Measurements from ENCODE around the gene PNO1. TPM values are rescaled to one million over a fixed set of nuclear protein-coding genes. Genes with fewer than 3 reads are reported as not detected.

PNO1 gene
- total and polyA plus RNA-seq, 9 of the 15 experiments (the other 6 are each of a cell fraction or from before 2014, with no cell fraction given), result 11.8 to 81.7 (median 41.1) TPM

DNA sequence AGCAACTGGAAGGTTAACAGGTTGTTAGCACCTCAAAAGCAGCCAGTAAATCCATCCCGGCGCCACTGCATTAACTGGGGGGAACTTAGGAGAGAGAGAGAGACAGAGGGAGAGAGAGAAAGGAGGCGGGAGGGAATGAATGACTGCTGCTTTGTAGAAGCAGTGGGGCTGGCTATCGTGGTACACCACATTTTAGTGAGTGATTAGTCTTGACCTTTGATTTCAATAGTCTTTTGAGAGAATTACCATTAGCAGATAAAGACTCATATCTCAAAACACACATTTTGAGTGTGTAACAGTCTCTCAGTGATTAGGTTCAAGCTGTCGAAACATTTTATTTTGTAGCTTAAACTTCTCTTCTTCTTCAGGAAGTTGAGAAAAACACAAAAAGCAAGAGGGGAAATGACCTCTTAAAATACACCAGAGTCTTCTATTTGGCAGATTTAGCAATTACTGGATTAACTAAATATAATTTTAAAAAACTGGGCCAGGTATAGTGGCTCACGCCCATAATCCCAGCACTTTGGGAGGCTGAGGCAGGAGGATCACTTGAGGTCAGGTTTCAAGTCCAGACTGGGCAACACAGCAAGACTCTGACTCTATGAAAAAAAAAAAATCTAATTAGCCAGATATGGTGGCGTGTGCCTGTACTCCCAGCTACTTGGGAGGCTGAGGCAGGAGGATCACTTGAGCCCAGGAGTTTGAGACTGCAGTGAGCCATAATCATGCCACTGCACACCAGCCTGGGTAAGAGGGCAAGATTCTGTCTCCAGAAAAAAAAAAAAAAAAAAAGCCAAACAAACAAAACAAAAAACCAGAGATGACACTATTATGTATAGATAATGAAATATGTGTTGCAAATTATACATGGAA is 22.0 kb upstream of the PNO1 start (continued):
- TF ChIP-seq TEAD1 (CRISPR knock-in tag; IDR thresholded peaks at IDR 0.05) (peak in 1 of 2 experiments; percentile 62; a peak in 1 of 4 replicates), ZFP30 (CRISPR knock-in tag; IDR thresholded peaks at IDR 0.05; ENCODE audit: borderline replicate concordance) (no peak), SMARCE1 (IDR thresholded peaks at IDR 0.05) (peak; percentile 98), ZNF253 (CRISPR knock-in tag; conservative IDR thresholded peaks at IDR 0.05) (no peak), RAD21 (CRISPR knock-in tag; conservative IDR thresholded peaks at IDR 0.05 in 1 of 2, IDR thresholded peaks at IDR 0.05 in 1 of 2) (peak in 1 of 2 experiments; percentile 7; a peak in 1 of 4 replicates), SMAD4 (CRISPR knock-in tag; conservative IDR thresholded peaks at IDR 0.05) (peak; percentile 95), ARID2 (IDR thresholded peaks at IDR 0.05) (peak; percentile 20; the same call in 1 of the 2 replicates), RBM15 (IDR thresholded peaks at IDR 0.05; ENCODE audit: insufficient read depth, low read length) (no peak)
- TF ChIP-seq, protein P1, sequence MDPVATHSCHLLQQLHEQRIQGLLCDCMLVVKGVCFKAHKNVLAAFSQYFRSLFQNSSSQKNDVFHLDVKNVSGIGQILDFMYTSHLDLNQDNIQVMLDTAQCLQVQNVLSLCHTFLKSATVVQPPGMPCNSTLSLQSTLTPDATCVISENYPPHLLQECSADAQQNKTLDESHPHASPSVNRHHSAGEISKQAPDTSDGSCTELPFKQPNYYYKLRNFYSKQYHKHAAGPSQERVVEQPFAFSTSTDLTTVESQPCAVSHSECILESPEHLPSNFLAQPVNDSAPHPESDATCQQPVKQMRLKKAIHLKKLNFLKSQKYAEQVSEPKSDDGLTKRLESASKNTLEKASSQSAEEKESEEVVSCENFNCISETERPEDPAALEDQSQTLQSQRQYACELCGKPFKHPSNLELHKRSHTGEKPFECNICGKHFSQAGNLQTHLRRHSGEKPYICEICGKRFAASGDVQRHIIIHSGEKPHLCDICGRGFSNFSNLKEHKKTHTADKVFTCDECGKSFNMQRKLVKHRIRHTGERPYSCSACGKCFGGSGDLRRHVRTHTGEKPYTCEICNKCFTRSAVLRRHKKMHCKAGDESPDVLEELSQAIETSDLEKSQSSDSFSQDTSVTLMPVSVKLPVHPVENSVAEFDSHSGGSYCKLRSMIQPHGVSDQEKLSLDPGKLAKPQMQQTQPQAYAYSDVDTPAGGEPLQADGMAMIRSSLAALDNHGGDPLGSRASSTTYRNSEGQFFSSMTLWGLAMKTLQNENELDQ (CRISPR knock-in tag; IDR thresholded peaks at IDR 0.05; ENCODE audit: borderline replicate concordance), result no peak
- TF ChIP-seq, protein P2, sequence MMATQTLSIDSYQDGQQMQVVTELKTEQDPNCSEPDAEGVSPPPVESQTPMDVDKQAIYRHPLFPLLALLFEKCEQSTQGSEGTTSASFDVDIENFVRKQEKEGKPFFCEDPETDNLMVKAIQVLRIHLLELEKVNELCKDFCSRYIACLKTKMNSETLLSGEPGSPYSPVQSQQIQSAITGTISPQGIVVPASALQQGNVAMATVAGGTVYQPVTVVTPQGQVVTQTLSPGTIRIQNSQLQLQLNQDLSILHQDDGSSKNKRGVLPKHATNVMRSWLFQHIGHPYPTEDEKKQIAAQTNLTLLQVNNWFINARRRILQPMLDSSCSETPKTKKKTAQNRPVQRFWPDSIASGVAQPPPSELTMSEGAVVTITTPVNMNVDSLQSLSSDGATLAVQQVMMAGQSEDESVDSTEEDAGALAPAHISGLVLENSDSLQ (IDR thresholded peaks at IDR 0.05), result peak; percentile 92
- TF ChIP-seq, protein P3, sequence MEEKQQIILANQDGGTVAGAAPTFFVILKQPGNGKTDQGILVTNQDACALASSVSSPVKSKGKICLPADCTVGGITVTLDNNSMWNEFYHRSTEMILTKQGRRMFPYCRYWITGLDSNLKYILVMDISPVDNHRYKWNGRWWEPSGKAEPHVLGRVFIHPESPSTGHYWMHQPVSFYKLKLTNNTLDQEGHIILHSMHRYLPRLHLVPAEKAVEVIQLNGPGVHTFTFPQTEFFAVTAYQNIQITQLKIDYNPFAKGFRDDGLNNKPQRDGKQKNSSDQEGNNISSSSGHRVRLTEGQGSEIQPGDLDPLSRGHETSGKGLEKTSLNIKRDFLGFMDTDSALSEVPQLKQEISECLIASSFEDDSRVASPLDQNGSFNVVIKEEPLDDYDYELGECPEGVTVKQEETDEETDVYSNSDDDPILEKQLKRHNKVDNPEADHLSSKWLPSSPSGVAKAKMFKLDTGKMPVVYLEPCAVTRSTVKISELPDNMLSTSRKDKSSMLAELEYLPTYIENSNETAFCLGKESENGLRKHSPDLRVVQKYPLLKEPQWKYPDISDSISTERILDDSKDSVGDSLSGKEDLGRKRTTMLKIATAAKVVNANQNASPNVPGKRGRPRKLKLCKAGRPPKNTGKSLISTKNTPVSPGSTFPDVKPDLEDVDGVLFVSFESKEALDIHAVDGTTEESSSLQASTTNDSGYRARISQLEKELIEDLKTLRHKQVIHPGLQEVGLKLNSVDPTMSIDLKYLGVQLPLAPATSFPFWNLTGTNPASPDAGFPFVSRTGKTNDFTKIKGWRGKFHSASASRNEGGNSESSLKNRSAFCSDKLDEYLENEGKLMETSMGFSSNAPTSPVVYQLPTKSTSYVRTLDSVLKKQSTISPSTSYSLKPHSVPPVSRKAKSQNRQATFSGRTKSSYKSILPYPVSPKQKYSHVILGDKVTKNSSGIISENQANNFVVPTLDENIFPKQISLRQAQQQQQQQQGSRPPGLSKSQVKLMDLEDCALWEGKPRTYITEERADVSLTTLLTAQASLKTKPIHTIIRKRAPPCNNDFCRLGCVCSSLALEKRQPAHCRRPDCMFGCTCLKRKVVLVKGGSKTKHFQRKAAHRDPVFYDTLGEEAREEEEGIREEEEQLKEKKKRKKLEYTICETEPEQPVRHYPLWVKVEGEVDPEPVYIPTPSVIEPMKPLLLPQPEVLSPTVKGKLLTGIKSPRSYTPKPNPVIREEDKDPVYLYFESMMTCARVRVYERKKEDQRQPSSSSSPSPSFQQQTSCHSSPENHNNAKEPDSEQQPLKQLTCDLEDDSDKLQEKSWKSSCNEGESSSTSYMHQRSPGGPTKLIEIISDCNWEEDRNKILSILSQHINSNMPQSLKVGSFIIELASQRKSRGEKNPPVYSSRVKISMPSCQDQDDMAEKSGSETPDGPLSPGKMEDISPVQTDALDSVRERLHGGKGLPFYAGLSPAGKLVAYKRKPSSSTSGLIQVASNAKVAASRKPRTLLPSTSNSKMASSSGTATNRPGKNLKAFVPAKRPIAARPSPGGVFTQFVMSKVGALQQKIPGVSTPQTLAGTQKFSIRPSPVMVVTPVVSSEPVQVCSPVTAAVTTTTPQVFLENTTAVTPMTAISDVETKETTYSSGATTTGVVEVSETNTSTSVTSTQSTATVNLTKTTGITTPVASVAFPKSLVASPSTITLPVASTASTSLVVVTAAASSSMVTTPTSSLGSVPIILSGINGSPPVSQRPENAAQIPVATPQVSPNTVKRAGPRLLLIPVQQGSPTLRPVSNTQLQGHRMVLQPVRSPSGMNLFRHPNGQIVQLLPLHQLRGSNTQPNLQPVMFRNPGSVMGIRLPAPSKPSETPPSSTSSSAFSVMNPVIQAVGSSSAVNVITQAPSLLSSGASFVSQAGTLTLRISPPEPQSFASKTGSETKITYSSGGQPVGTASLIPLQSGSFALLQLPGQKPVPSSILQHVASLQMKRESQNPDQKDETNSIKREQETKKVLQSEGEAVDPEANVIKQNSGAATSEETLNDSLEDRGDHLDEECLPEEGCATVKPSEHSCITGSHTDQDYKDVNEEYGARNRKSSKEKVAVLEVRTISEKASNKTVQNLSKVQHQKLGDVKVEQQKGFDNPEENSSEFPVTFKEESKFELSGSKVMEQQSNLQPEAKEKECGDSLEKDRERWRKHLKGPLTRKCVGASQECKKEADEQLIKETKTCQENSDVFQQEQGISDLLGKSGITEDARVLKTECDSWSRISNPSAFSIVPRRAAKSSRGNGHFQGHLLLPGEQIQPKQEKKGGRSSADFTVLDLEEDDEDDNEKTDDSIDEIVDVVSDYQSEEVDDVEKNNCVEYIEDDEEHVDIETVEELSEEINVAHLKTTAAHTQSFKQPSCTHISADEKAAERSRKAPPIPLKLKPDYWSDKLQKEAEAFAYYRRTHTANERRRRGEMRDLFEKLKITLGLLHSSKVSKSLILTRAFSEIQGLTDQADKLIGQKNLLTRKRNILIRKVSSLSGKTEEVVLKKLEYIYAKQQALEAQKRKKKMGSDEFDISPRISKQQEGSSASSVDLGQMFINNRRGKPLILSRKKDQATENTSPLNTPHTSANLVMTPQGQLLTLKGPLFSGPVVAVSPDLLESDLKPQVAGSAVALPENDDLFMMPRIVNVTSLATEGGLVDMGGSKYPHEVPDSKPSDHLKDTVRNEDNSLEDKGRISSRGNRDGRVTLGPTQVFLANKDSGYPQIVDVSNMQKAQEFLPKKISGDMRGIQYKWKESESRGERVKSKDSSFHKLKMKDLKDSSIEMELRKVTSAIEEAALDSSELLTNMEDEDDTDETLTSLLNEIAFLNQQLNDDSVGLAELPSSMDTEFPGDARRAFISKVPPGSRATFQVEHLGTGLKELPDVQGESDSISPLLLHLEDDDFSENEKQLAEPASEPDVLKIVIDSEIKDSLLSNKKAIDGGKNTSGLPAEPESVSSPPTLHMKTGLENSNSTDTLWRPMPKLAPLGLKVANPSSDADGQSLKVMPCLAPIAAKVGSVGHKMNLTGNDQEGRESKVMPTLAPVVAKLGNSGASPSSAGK (IDR thresholded peaks at IDR 0.05), result peak; percentile 50; the same call in 1 of the 2 replicates
